GM12878 (cell line): ENCODE measurements around the gene PPP2R3A. TPM values are rescaled to one million over a fixed set of nuclear protein-coding genes. Genes with fewer than 3 reads are reported as not detected.

ENCODE experiments used
- ATAC-seq: fragments of 200-7000 bp; cut with Tn5 transposase; 3 replicates; pipeline ENCODE4 v1.9.1; 2020; ENCODE audit warnings: mild to moderate bottlenecking, moderate library complexity
- BruUV-seq: library from RNA; stranded (reverse); fragments of 400-500 nt; replicated peaks from 2 replicates; lab custom pipeline; 2021; lab: Mats Ljungman, UMichigan
- CTCF ChIA-PET: fragments of 300-600 bp; sonication (Branson Sonifier 250); formaldehyde crosslinking; extraction: SDS; loops from one replicate; lab custom pipeline; 2021; ENCODE audit warnings: inconsistent platforms; lab: Yijun Ruan, JAX
- POLR2A ChIA-PET: fragments of 350-600 bp; formaldehyde crosslinking; extraction: SDS; loops from one replicate; lab custom pipeline; 2021; ENCODE audit warnings: inconsistent platforms; lab: Charles Lee
- RAD21 ChIA-PET: fragments of 300-600 bp; sonication (Branson Sonifier 250); formaldehyde crosslinking; loops from one replicate; lab custom pipeline; 2023; ENCODE audit warnings: antibody characterized with exemption; ENCODE audit not compliant: unreplicated experiment; lab: Charles Lee
- SMC1A ChIA-PET: fragments of 300-600 bp; sonication (Branson Sonifier 250); formaldehyde crosslinking; loops from one replicate; lab custom pipeline; 2023; ENCODE audit not compliant: unreplicated experiment, uncharacterized antibody; lab: Charles Lee
- DNase-seq: peaks from one replicate; pipeline ENCODE4 v3.0.0-alpha.2; 2011; ENCODE audit warnings: low read depth, low spot score
- FAIRE-seq: peaks from 3 replicates; lab custom pipeline; 2011; peaks lifted over from hg19 to GRCh38; lab: Jason Lieb, UNC
- H2AFZ ChIP-seq: 2 replicates; pipeline ENCODE4 v1.6.0; 2011; ENCODE audit warnings: low read depth, low read length, control low read depth; ENCODE audit not compliant: control insufficient read depth
- H3K27ac ChIP-seq: 2 replicates; pipeline ENCODE4 v1.5.1; 2011; ENCODE audit warnings: control low read depth; ENCODE audit not compliant: control insufficient read depth, insufficient read depth
- H3K27me3 ChIP-seq, 2 experiments: replicated peaks in 1 of 2; 2 replicates each; pipeline versions ENCODE4 v1.6.0 to v1.6.1; 2011; ENCODE audit warnings: low read length in 1 of 2; ENCODE audit not compliant: control insufficient read depth in 2 of 2, insufficient read depth in 2 of 2
- H3K36me3 ChIP-seq, 2 experiments: 2 replicates each; pipeline ENCODE4 v1.5.1; 2011; ENCODE audit warnings: low read length in 1 of 2; ENCODE audit not compliant: control insufficient read depth in 2 of 2, insufficient read depth in 2 of 2
- H3K4me1 ChIP-seq: 2 replicates; pipeline ENCODE4 v1.6.1; 2011; ENCODE audit warnings: mild to moderate bottlenecking, low read length, moderate library complexity, mixed read lengths; ENCODE audit not compliant: control insufficient read depth, insufficient read depth
- H3K4me2 ChIP-seq: 2 replicates; pipeline ENCODE4 v1.6.0; 2011; ENCODE audit warnings: control low read depth; ENCODE audit not compliant: control insufficient read depth, insufficient read depth
- H3K4me3 ChIP-seq: fragments of 200-600 bp; sonication (generic); 2 replicates; pipeline ENCODE4 v1.5.1; 2016
- H3K79me2 ChIP-seq: 2 replicates; pipeline ENCODE4 v1.6.0; 2011; ENCODE audit warnings: low read length; ENCODE audit not compliant: control insufficient read depth, insufficient read depth
- H3K9ac ChIP-seq: 2 replicates; pipeline ENCODE4 v1.8.0; 2011; ENCODE audit warnings: low read length, control low read depth, mixed read lengths; ENCODE audit not compliant: control insufficient read depth, insufficient read depth
- H3K9me3 ChIP-seq: replicated peaks from 3 replicates; pipeline ENCODE4 v1.5.1; 2011; ENCODE audit warnings: mild to moderate bottlenecking, low read length; ENCODE audit not compliant: control insufficient read depth, insufficient read depth
- H4K20me1 ChIP-seq: 2 replicates; pipeline ENCODE4 v1.6.0; 2011; ENCODE audit not compliant: control insufficient read depth, insufficient read depth
- CHD2 ChIP-seq: IDR thresholded peaks from 2 replicates; pipeline ENCODE4 v1.6.1; 2011; ENCODE audit warnings: low read depth, low read length, improper control_type of control experiment, borderline replicate concordance
- NRF1 ChIP-seq: conservative IDR thresholded peaks from 2 replicates; pipeline ENCODE4 v1.6.1; 2011; ENCODE audit warnings: mild to moderate bottlenecking, low read depth, low read length, improper control_type of control experiment
- PAX5 ChIP-seq: IDR thresholded peaks from 2 replicates; pipeline ENCODE4 v1.6.1; 2011; ENCODE audit warnings: low read depth, low read length, borderline replicate concordance
- SMAD1 ChIP-seq: fragments of 450-650 bp; IDR thresholded peaks from 2 replicates; pipeline ENCODE4 v1.6.1; 2018; ENCODE audit warnings: mild to moderate bottlenecking, low read depth; ENCODE audit not compliant: partially characterized antibody
- WGBS: methylation state at CpG from one replicate; pipeline ENCODE4 v1.1.6; 2016; ENCODE audit warnings: low lambda C conversion rate; ENCODE audit not compliant: insufficient replicate concordance, insufficient coverage; ENCODE audit errors: missing lambda C conversion rate; 5-methylcytosine and 5-hydroxymethylcytosine counted together
- in situ Hi-C: fragments of 300-500 bp; cut with MboI; formaldehyde crosslinking; loops from 9 replicates; pipeline ENCODE4 v1.14.3; 2018; ENCODE audit warnings: mixed read lengths
- intact Hi-C: fragments of 100-400 bp; cut with micrococcal nuclease; formaldehyde crosslinking; loops from one replicate; pipeline ENCODE4 v1.14.2; 2022; ENCODE audit not compliant: unreplicated experiment
- polyA plus RNA-seq, 11 experiments: library from polyadenylated mRNA; depleted of rRNA in 4 of 11; unstranded in 6 of 11; stranded (reverse) in 5 of 11; fragments of >200 nt; fragmentation: Nextera tagmentation in 4 of 11; fragmentation: Illumina TruSeq in 1 of 11; extraction: Ambion mirVana in 4 of 11; extraction: Trizol in 1 of 11; gene quantifications; 1 replicate in 1 of 11; 2 replicates in 10 of 11; pipeline versions ENCODE4 v1.2.1 to v1.2.3, GENCODE V29; 2011 to 2016; ENCODE audit warnings: inconsistent platforms in 2 of 11, missing spikeins in 2 of 11, low read depth in 1 of 11
- total RNA-seq, 4 experiments: library from RNA; depleted of rRNA in 3 of 4; stranded (reverse); fragments of >200 nt in 3 of 4; fragmentation: Illumina TruSeq in 1 of 4; extraction: Trizol in 1 of 4; gene quantifications; 2 replicates each; pipeline versions ENCODE4 v1.2.1 to v1.2.3, GENCODE V29; 2013 to 2021
- TF ChIP-seq, protein P1 (sequence below): IDR thresholded peaks from 2 replicates; pipeline ENCODE4 v1.6.1; 2012; ENCODE audit warnings: mild to moderate bottlenecking, low read depth, low read length
- TF ChIP-seq, protein P2 (sequence below): IDR thresholded peaks from 2 replicates; pipeline ENCODE4 v1.6.1; 2011; ENCODE audit warnings: borderline replicate concordance, low read depth, mild to moderate bottlenecking, moderate library complexity, mixed read lengths, low read length; ENCODE audit not compliant: insufficient read depth; ENCODE audit errors: extremely low read length
- TF ChIP-seq, protein P3 (sequence below): IDR thresholded peaks from 2 replicates; pipeline ENCODE4 v1.6.1; 2012; ENCODE audit warnings: improper control_type of control experiment, low read depth, low read length; ENCODE audit not compliant: insufficient replicate concordance
- TF ChIP-seq, protein P4 (sequence below): fragments of 150-350 bp; IDR thresholded peaks from 2 replicates; pipeline ENCODE4 v1.6.1; 2014; ENCODE audit warnings: mild to moderate bottlenecking, low read depth, low read length
- TF ChIP-seq, protein P5 (sequence below): IDR thresholded peaks from 2 replicates; pipeline ENCODE4 v1.6.1; 2011; ENCODE audit warnings: borderline replicate concordance, low read depth, mild to moderate bottlenecking, moderate library complexity, low read length; ENCODE audit not compliant: insufficient read depth, poor library complexity, severe bottlenecking

PPP2R3A gene
- total and polyA plus RNA-seq, 10 of the 15 experiments (the other 5 are each of a cell fraction or from before 2014, with no cell fraction given) = under 0.01 to 0.16 (median 0.06) TPM; not detected in 5

DNA sequence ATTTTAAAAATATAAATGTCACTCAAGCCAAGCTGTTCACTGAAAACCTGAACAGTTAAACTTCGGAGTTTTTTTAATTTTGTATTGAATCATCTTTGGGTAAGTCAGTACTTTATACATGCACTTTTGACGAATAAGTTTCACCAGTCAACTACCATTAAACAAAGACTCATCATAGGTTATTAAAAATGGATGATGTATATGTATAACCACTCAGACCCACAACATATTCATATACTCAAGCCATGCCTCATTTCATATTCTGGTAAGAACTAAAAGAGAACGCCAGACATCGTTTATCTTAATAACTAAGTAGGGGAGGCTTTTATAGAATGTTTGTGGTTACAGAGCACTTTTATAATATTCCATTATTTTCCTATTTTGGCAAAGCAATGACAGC is 212.3 kb downstream of the PPP2R3A start:
- intact Hi-C loops = loop anchor here (2.0 kb wide), 1 partner anchor 15 kb away; no protein-coding TSS in a partner anchor
- H4K20me1 ChIP-seq = peaks cover 10% of the 10 kb centered on the region
- peaks cover 96% of the 10 kb centered on the region for H3K79me2 ChIP-seq
- no peaks in the 10 kb centered on the region for H3K4me1 ChIP-seq
- no peak overlapping the region for H3K4me2 ChIP-seq
- no peaks in the 10 kb centered on the region for H3K9me3 ChIP-seq
- H3K27me3 ChIP-seq = no peaks in the 10 kb centered on the region
- ChIA-PET POLR2A (no interaction called here), SMC1A (interaction anchor here (0.9 to 1.7 kb wide), 2 partner anchors 10 to 19 kb away, joined by 3 read pairs; no protein-coding TSS in a partner anchor), RAD21 (interaction anchor here (2.7 kb wide), 1 partner anchor 16 kb away, joined by 13 read pairs; no protein-coding TSS in a partner anchor), CTCF (interaction anchor here (1.2 to 2.1 kb wide), 2 partner anchors 10 to 836 kb away, joined by 4 read pairs; no protein-coding TSS in a partner anchor)
- FAIRE-seq (no peak), DNase-seq (no peak), ATAC-seq (no peak)
- in situ Hi-C loops = no loop called here
- 37% methylated on average over 4 of the region's 4 CpGs for WGBS
- no peak overlapping the region for H3K27ac ChIP-seq
- H3K4me3 ChIP-seq = no peak overlapping the region
- H3K9ac ChIP-seq = no peak overlapping the region
- no peak overlapping the region for H2AFZ ChIP-seq
- H3K36me3 ChIP-seq = no peaks in the 10 kb centered on the region; a peak in 1 of 4 replicates
- BruUV-seq = no TSS peak
- TF ChIP-seq PAX5 (no peak), SMAD1 (no peak), CHD2 (no peak), NRF1 (no peak)
- TF ChIP-seq, protein P1, sequence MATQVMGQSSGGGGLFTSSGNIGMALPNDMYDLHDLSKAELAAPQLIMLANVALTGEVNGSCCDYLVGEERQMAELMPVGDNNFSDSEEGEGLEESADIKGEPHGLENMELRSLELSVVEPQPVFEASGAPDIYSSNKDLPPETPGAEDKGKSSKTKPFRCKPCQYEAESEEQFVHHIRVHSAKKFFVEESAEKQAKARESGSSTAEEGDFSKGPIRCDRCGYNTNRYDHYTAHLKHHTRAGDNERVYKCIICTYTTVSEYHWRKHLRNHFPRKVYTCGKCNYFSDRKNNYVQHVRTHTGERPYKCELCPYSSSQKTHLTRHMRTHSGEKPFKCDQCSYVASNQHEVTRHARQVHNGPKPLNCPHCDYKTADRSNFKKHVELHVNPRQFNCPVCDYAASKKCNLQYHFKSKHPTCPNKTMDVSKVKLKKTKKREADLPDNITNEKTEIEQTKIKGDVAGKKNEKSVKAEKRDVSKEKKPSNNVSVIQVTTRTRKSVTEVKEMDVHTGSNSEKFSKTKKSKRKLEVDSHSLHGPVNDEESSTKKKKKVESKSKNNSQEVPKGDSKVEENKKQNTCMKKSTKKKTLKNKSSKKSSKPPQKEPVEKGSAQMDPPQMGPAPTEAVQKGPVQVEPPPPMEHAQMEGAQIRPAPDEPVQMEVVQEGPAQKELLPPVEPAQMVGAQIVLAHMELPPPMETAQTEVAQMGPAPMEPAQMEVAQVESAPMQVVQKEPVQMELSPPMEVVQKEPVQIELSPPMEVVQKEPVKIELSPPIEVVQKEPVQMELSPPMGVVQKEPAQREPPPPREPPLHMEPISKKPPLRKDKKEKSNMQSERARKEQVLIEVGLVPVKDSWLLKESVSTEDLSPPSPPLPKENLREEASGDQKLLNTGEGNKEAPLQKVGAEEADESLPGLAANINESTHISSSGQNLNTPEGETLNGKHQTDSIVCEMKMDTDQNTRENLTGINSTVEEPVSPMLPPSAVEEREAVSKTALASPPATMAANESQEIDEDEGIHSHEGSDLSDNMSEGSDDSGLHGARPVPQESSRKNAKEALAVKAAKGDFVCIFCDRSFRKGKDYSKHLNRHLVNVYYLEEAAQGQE = no peak
- TF ChIP-seq, protein P2, sequence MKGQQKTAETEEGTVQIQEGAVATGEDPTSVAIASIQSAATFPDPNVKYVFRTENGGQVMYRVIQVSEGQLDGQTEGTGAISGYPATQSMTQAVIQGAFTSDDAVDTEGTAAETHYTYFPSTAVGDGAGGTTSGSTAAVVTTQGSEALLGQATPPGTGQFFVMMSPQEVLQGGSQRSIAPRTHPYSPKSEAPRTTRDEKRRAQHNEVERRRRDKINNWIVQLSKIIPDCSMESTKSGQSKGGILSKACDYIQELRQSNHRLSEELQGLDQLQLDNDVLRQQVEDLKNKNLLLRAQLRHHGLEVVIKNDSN = no peak
- TF ChIP-seq, protein P3, sequence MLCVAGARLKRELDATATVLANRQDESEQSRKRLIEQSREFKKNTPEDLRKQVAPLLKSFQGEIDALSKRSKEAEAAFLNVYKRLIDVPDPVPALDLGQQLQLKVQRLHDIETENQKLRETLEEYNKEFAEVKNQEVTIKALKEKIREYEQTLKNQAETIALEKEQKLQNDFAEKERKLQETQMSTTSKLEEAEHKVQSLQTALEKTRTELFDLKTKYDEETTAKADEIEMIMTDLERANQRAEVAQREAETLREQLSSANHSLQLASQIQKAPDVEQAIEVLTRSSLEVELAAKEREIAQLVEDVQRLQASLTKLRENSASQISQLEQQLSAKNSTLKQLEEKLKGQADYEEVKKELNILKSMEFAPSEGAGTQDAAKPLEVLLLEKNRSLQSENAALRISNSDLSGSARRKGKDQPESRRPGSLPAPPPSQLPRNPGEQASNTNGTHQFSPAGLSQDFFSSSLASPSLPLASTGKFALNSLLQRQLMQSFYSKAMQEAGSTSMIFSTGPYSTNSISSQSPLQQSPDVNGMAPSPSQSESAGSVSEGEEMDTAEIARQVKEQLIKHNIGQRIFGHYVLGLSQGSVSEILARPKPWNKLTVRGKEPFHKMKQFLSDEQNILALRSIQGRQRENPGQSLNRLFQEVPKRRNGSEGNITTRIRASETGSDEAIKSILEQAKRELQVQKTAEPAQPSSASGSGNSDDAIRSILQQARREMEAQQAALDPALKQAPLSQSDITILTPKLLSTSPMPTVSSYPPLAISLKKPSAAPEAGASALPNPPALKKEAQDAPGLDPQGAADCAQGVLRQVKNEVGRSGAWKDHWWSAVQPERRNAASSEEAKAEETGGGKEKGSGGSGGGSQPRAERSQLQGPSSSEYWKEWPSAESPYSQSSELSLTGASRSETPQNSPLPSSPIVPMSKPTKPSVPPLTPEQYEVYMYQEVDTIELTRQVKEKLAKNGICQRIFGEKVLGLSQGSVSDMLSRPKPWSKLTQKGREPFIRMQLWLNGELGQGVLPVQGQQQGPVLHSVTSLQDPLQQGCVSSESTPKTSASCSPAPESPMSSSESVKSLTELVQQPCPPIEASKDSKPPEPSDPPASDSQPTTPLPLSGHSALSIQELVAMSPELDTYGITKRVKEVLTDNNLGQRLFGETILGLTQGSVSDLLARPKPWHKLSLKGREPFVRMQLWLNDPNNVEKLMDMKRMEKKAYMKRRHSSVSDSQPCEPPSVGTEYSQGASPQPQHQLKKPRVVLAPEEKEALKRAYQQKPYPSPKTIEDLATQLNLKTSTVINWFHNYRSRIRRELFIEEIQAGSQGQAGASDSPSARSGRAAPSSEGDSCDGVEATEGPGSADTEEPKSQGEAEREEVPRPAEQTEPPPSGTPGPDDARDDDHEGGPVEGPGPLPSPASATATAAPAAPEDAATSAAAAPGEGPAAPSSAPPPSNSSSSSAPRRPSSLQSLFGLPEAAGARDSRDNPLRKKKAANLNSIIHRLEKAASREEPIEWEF = no peak
- TF ChIP-seq, protein P4, sequence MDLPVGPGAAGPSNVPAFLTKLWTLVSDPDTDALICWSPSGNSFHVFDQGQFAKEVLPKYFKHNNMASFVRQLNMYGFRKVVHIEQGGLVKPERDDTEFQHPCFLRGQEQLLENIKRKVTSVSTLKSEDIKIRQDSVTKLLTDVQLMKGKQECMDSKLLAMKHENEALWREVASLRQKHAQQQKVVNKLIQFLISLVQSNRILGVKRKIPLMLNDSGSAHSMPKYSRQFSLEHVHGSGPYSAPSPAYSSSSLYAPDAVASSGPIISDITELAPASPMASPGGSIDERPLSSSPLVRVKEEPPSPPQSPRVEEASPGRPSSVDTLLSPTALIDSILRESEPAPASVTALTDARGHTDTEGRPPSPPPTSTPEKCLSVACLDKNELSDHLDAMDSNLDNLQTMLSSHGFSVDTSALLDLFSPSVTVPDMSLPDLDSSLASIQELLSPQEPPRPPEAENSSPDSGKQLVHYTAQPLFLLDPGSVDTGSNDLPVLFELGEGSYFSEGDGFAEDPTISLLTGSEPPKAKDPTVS = no peak
- TF ChIP-seq, protein P5, sequence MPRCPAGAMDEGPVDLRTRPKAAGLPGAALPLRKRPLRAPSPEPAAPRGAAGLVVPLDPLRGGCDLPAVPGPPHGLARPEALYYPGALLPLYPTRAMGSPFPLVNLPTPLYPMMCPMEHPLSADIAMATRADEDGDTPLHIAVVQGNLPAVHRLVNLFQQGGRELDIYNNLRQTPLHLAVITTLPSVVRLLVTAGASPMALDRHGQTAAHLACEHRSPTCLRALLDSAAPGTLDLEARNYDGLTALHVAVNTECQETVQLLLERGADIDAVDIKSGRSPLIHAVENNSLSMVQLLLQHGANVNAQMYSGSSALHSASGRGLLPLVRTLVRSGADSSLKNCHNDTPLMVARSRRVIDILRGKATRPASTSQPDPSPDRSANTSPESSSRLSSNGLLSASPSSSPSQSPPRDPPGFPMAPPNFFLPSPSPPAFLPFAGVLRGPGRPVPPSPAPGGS = no peak
